IPS-15b (cell line): Measurements from ENCODE around the gene DDX43.
"Not testable (repeated sequence)": the region's sequence is repeated elsewhere in the genome, so short reads cannot be mapped to it uniquely, and the experiment has no call there.

Experiments
- H3K27me3 ChIP-seq: one replicate; pipeline ENCODE4 v1.6.1; 2013; ENCODE audit warnings: low read length; ENCODE audit not compliant: control insufficient read depth, insufficient read depth
- H3K36me3 ChIP-seq: one replicate; pipeline ENCODE4 v1.6.1; 2013; ENCODE audit warnings: low read length; ENCODE audit not compliant: control insufficient read depth, insufficient read depth
- H3K4me1 ChIP-seq: one replicate; pipeline ENCODE4 v1.6.1; 2013; ENCODE audit warnings: mild to moderate bottlenecking, low read length; ENCODE audit not compliant: control insufficient read depth, insufficient read depth
- H3K4me3 ChIP-seq: one replicate; pipeline ENCODE4 v1.5.1; 2013; ENCODE audit warnings: low read depth, low read length
- H3K9ac ChIP-seq: one replicate; pipeline ENCODE4 v1.6.1; 2013; ENCODE audit warnings: low read depth, mild to moderate bottlenecking, low read length
- H3K9me3 ChIP-seq: one replicate; pipeline ENCODE4 v1.6.1; 2013; ENCODE audit warnings: mild to moderate bottlenecking, low read length; ENCODE audit not compliant: control insufficient read depth, insufficient read depth

The DDX43 gene

GRCh38 chr6:73455865-73456629, 61.4 kb downstream of the DDX43 start:
- Histone ChIP-seq H3K9me3 (no peaks in the 10 kb centered on the region), H3K4me3 (no peak overlapping the region), H3K36me3 (no peaks in the 10 kb centered on the region), H3K9ac (no peak overlapping the region), H3K4me1 (no peaks in the 10 kb centered on the region), H3K27me3 (peaks cover 5% of the 10 kb centered on the region)

GRCh38 chr6:73459474-73459873, 64.8 kb downstream of the DDX43 start:
- not testable (repeated sequence) for H3K4me1 ChIP-seq, H3K27me3 ChIP-seq, H3K4me3 ChIP-seq, H3K9ac ChIP-seq, H3K9me3 ChIP-seq, H3K36me3 ChIP-seq

GRCh38 chr6:73460056-73460455, 65.4 kb downstream of the DDX43 start:
- no peaks in the 10 kb centered on the region for H3K27me3 ChIP-seq
- H3K9ac ChIP-seq, result no peak overlapping the region
- no peaks in the 10 kb centered on the region for H3K4me1 ChIP-seq
- H3K36me3 ChIP-seq, result no peaks in the 10 kb centered on the region
- H3K4me3 ChIP-seq, result no peak overlapping the region
- no peaks in the 10 kb centered on the region for H3K9me3 ChIP-seq

- Histone ChIP-seq H3K9ac (peak within 1 kb of the TSS; percentile 91), H3K36me3 (no peaks in the 10 kb centered on the region), H3K9me3 (no peaks in the 10 kb centered on the region), H3K4me3 (peak within 1 kb of the TSS; percentile 94), H3K4me1 (no peaks in the 10 kb centered on the region), H3K27me3 (no peaks in the 10 kb centered on the region)
Observed at GRCh38 chr6:73461537-73462350, 67.1 kb downstream of the DDX43 start, which contains the start of gene MTO1. Gene MTO1 (plus strand): TSS chr6:73461737. CDS start chr6:73461855, 118 bp downstream.
